HL-60/S4 treated with retinoic acid at 250 ng/mL for 4 days and 3 days (cell line): ENCODE measurements around the gene NAALADL2.
"Not testable (repeated sequence)": the region's sequence is repeated elsewhere in the genome, so short reads cannot be mapped to it uniquely, and the experiment has no call there.

ENCODE experiments used
- in situ Hi-C: fragments of 300-500 bp; cut with MboI; formaldehyde crosslinking; loops from 2 replicates; pipeline ENCODE4 v1.7.0; 2022; ENCODE audit warnings: low sequenced_read_pairs

Gene NAALADL2

DNA sequence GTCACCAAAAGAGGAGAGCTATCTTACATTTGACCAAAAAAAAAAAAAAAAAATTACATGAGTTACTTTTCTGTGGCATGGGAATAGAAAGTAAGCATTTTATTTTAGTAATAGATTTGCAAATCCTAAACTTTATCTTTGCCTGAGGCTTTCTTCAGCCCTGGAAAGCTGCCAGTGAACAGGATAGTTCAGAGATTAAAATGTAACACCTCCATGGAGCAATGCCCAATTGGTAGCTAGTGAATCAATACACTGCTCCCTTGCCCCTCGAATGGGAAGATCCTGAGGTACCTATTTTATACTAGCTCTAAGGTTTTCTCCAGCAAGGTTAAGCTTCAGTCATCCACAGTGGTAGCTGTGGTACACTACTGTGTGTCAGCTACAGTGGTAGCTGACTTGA, 867.1 kb downstream of the NAALADL2 start:
- in situ Hi-C loops: no loop called here

DNA sequence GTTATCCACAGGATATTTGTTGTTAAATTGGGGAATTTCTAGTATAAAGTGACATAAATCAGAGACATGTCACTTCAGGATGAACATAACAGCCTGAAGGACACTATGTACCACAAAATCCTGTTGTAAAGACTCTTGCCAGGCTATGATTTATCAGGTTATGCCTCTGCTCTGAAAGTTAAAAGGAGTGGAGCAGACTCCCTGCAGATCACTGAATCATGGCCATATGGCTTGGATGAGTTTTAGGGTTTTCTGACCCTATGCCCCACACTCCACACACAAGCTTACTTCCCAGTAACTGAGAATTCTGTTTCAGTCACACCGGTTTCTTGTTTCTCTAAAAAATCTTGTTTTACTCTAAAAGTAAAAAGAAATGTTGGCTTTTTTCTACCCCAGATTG, 869.4 kb downstream of the NAALADL2 start:
- in situ Hi-C loops: no loop called here

DNA sequence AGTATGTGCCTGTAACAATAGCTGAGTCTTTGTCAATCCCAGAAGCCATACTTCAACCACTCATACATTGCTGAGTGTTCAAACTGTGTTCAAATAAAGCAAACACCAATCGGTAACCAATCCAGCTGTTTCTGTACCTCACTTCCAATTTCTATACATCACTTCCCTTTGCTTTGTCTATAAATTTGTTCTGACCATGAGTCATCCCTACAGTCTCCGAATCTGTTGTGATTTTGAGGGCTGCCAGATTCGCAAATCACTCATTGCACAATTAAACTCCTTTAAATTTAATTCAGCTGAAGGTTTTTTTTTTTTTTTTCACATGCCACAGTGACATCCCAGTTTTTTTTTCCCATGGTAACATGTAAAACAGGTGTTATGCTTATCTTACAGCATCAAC, 870.3 kb downstream of the NAALADL2 start:
- in situ Hi-C loops: no loop called here

DNA sequence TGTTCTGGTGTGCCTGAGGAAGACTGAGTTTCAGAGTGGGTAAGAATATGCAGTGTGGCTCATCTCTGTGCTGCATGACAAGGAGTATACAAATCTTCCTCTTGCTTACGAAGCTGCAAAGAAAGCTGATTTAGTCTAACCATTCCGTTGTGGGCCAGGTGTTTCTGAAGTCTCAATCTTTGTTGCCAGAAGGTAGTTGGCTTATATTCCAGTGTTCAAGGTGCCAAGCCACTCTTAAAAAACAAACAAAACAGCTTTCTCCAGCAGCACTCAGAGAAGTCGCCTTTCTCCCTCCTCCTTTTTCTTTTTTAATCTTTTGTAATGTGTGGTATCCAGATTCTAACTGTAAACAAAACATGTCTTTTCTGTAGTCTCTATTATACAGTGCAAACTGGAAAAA, 872.4 kb downstream of the NAALADL2 start:
- in situ Hi-C loops: no loop called here

DNA sequence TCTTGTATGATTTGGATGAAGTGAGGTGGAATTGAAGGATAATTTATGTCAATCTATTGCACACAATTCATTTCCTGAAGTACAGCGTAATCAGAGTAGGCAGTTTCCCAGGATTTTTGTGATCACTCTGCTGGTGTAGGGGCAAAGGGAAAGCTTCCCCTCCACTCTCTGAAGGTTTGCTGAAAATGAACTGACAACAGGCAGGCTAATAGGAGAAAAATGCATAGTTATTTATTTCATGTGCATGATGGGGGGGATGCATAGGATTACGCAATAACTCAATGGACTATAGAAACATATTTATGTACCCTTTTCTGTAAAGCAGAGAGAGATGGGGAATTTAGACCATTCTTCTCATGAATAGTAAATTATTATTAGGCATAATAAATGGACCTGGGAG, 872.9 kb downstream of the NAALADL2 start:
- in situ Hi-C loops: no loop called here

DNA sequence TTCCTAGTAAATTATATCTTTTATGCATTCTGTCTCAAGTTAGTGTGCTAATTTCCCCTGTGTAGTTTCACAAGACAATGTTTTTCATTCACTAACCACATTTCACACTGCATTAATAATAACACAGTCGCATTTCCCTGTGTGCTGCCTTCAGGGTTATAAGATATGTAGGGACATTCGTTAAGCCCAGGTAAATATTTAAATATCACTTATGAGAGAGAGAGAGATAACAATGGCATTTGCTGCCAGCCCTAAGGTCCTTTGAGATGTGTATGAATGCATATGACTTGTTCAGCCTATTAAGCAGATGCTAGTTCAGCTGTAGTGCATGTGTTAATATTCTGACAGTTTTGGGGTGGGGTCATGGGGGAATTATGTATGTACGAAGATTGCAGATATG, 876.7 kb downstream of the NAALADL2 start:
- in situ Hi-C loops: no loop called here

DNA sequence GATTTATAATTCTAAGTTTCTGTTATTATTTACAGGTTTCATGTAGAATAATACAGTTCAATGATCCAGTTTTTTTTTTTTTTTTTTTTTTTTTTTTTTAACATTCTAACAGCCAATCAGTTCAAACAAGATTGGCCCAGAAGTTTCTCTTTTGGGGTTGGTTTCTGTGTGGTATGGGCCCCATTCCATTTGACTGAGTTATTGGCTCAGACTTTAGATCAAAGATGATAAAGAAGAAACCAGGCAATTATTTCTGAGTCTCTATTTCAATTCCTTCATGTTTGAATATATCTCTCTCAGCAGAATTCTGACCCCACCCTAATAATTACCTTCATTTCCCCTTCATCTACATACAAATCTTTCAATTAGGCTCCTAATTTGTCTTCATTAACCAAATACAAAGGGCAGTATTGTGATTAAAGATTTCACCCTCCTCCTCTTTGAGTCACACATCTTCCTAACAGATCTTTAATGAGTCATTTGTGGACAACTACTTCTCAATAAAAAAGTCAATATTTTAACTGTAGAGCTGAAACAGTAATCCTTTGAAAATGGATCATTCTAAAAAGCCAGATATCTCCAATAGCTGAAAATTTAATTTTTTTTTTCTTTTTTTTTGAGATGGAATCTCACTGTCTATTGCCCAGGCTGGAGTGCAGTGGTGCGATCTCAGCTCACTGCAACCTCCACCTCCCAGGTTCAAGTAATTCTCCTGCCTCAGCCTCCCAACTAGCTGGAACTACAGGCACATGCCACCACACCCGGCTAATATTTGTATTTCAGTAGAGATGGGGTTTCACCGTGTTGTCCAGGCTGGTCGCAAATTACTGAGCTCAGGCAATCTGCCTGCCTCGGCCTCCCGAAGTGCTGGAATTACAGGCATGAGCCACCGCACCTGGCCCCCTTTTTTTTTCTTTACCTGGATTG, 878.8 kb downstream of the NAALADL2 start:
- in situ Hi-C loops: no loop called here

DNA sequence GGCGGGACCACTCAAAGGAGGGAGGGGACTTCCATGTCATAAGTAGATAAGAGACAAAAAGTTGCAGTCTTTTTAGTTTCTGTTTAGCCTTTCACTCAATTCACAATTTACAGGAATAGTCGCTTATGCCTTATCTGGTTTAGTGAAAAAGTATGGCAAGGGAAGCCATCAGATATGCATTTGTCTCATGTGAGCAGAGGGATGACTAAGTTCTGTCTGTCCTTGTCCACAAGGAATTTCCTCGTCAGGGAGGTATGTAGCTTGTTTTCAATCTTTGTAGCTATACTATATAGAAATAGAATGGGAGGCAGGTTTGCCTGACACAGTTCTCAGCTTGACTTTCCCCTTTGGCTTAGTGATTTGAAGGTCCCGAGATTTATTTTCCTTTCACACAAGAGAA, 882.8 kb downstream of the NAALADL2 start:
- in situ Hi-C loops: no loop called here

DNA sequence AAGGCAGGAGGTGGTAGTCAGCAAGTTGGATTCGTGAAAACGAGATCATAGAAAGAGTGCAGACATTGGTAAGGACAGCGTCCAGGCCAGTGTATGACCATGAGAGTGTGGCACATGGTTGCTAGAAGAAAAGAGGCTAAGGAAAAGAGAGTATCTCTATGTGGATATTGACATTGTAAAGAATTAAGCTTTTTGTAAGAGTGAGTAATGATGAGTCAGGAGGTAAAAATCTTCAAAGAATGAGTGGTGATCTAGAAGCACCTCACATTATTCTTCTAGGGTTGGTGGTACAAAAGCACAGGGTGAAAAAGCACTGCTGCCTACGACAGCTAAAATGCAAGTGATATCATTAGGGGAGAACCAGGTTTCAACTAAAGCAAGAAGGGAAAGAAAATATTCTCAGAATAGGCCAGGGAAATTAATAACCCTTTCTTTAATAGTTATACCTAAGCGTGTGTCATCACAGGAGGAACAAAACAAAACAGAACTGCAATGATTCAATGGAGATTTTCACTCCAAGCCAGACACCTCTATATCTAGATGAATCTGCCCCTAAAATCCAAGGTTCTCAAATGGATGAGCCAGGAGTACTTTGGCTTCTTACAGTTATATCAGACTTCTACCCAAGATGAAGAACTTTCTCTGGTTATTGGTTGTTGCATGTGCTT, 884.7 kb downstream of the NAALADL2 start:
- in situ Hi-C loops: no loop called here

DNA sequence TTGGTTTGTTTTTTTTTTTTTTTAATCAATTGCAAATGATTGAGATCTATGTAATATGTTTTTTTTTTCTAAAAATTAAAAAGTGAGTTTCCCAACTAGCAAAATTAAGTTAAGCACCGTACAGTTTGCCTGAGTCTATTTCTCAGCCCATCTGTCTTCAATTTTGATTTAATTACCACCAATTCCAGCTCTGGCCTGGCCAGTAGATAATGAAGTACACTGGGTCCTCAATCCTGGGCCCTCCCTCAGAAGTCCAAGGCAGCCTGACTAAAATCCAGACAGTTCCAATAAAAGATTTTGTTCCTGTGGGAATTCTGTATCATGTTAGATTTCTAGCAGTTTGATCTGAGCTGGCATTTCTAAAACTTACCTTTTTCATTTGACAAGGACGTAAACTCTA, 887.2 kb downstream of the NAALADL2 start:
- in situ Hi-C loops: no loop called here

DNA sequence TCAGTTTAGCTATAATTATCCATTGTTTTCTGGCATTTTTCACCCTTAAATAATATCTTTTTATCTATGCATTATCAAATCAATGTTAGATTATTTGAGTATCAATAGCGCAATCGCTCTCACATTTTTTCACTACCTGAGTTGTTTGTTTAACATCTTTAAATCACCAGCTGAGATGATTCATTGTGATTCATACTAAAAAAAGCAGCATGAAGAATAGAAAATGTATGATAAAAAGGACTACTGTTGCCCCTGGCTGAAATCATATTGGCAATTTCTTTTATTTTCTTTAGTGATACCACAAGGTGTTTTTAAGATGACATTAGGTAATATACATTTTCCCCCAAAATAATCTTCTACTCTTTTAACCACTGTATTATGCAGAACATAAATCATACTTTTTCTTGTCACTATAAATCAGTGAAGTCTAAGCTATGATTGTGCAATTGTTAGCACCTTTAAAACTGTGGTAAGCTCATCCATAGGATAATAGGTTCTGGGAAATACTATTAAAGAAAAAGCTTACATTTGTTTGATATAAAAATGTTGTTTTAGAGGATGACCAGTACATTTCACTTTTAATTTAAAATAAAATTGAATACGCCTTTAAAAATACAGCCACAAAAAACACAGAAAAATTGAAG, 889.1 kb downstream of the NAALADL2 start:
- in situ Hi-C loops: no loop called here

DNA sequence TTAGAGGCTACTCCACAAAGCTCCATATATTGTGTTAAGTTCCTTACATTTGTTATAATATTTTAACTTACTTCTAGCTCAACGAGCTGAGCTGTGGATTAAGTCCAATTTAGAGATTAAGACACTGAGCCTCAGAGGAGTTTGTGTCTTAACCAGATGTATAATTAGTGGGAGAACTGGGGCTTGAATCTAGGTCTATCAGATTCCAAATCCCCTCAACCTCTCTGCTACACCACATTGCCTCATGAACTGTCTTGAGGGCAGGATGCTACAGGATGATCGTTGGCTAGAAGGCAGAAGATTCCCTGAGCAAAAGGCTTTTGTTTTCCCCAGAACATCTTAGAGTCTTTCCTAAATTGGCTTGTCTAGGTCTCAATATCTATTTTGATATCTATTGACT, 890.8 kb downstream of the NAALADL2 start:
- in situ Hi-C loops: no loop called here

DNA sequence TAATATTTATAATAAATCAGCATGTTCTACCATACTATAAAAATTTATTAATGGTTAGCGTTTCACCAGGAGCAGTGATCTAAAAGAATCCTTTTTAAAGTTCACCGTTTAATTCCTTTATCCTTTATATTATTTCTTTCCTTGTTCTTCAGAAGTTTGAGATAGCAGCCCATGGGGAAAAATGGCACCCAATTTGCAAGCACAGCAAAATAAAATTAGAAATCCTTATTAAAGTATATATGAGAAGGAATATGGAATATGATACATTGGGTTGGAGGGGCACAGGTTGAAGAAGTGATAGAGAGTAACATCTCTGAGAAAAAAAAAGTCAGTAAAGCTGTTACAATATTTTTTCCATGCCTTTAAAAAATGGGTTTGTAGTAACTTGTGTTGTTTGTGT, 892.0 kb downstream of the NAALADL2 start:
- in situ Hi-C loops: no loop called here

DNA sequence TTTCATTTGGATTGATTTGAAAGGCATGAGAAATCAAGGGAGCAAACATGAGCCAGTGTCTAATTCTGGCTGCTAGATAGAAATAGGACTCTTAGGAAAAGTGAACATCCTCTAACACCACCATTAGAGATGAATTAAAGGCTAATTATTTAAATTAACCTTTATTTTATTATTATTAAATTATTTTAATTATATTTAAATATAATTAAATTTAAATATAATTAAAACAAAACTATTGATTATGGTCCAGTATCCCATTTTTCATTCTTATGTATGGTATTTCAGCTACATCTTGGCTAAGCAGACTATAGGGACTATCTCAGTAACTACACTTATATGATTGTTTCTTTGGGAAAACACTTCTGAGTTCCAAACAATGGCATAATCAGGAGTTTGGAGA, 904.8 kb downstream of the NAALADL2 start:
- in situ Hi-C loops: no loop called here

DNA sequence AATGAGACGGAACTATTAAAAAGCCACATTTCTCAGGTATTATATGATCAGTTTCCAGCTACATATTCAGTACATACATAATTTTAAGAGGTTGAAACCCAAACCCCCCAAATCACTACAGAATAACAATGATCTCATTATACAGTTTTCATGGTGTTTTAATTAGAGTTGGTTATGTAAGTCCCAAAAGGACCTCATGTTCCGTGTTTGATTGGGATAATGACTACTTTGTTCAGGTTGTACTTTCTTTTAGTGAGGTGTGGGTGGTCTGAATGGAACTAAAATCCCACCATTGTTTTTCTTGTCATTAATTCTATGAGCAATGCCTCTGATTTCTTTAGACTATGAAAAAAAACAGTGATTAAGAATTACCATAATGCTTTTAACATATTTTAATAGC, 905.6 kb downstream of the NAALADL2 start:
- in situ Hi-C loops: no loop called here

DNA sequence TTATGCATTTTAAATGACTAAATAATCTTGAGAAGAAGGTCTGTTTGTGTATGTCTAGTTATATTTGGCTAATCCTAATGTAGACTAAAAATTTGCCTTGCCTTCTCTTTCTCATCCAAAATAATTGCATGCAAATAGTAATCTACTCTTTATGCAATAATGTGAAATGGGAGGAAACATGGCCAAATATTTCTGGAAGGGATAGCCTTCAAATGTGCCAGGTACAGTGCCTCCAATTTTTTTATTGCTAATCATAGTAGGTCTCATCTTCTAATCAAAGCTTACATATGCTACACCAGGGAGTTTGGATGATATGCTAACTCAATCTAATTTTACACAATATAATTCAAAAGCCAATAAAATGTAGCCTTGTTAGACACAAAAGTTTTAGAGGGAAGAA, 911.3 kb downstream of the NAALADL2 start:
- in situ Hi-C loops: no loop called here

DNA sequence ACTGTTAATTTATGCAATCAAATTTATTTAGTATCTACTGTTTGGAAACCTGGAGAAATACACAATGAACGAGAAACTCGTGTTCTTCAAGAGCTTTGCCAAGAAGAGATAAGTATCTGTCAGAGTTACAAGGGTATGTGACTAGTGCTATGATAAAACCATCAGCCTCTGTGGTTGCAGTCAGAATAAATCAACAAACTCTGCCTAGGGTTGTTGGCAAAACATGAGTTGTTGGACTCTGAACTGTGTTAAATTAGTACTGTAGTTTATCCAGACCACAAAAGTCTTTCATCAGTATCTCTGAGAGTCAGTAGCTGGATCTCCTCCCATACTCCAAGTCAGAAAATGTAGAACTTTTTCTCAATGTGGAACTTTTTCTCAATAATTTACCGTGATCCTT, 918.4 kb downstream of the NAALADL2 start:
- in situ Hi-C loops: no loop called here

DNA sequence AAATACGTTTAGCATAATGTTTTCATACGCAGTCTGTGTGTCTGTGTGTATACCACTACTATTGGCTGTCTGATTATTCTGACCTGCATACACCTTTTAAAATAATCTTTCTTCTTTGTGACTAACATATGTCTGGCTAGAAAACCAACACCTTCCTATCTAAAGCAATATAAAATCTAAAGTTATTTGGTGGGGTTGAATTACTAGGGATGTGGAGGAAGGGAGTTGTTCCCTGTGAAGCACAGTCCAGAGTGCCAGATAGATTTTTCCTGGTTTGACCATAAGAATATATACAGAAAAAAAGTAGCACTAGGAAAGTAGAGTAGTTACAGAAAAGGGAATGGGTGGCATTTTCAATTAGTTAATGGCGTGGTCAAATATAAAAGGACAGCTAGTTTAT, 918.8 kb downstream of the NAALADL2 start:
- in situ Hi-C loops: no loop called here

DNA sequence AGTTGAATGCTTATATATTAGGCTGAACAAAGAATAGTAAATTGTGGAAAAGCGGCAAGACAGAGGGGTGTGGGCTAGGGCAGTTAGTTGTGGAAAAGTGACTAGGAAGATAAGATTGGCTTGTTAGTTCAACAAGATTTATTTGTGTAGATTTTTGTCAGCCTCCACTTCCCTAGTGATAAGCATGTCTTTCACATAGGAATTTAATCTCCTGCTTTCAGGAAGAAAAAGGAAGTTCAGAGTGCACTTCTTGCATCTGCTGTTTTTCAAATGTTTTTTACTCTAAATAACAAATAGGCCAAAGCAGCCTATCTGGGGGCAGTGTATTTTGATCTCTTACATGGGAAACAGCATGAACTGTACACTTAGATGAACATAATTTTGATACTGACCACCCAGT, 919.9 kb downstream of the NAALADL2 start:
- in situ Hi-C loops: no loop called here

DNA sequence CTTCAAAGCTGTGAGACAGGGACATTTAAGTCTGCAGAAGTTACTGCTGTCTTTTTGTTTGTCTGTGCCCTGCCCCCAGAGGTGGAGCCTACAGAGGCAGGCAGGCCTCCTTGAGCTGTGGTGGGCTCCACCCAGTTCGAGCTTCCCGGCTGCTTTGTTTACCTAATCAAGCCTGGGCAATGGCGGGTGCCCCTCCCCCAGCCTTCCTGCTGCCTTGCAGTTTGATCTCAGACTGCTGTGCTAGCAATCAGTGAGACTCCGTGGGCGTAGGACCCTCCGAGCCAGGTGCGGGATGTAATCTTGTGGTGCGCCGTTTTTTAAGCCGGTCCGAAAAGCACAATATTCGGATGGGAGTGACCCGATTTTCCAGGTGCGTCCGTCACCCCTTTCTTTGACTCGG, 928.0 kb downstream of the NAALADL2 start:
- in situ Hi-C loops: not testable (repeated sequence)

DNA sequence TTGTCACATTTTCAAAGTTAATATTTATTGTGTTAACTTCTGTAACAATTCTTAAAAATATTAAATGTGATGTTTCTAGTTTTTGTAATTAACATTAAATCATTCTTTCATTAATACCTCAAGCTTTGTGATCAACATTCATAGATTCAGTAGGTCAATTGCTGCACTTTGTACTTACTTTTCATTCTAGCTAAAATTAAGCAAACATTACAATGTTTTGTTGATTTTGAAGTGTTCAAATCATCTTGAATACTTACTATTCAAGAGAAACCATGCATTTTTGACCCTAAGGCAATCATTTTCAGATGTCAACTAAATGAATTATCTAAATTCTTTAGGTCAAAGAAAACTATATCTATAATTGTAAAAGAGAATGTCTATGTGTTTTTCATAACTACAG, 933.1 kb downstream of the NAALADL2 start:
- in situ Hi-C loops: no loop called here

DNA sequence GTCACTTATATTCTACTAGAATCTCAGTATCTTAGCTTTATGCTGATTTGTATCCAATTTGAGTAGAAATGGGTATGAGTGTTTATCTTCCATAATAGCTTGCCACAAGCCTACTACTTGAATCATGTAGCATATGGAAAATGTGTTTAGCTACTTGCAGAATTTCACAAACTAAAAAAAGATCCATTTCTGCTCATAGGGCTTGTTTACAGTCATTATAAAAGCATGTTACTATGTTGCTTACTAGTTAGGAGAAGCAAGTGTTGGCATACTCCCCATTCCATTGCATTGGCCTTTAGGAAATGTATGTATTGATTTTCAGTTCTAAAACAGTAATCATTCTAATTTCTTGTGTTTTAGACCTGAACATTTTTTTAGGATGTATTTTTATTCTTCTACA, 939.2 kb downstream of the NAALADL2 start:
- in situ Hi-C loops: no loop called here
